HG03457 (cell line): ENCODE data around the gene ARHGAP8.

Experiments used
- ATAC-seq: cut with Tn5 transposase; IDR thresholded peaks from one replicate; pipeline ENCODE4 v1.9.1; 2021; ENCODE audit warnings: moderate number of reproducible peaks; ENCODE audit not compliant: unreplicated experiment

ARHGAP8 gene

GRCh38 chr22:44752285-44753188 lies at the start of gene ARHGAP8:
Gene ARHGAP8, plus strand, starts transcription at chr22:44752575. Its CDS starts 33,953 bp downstream, at chr22:44786528.
- no peak for ATAC-seq

DNA sequence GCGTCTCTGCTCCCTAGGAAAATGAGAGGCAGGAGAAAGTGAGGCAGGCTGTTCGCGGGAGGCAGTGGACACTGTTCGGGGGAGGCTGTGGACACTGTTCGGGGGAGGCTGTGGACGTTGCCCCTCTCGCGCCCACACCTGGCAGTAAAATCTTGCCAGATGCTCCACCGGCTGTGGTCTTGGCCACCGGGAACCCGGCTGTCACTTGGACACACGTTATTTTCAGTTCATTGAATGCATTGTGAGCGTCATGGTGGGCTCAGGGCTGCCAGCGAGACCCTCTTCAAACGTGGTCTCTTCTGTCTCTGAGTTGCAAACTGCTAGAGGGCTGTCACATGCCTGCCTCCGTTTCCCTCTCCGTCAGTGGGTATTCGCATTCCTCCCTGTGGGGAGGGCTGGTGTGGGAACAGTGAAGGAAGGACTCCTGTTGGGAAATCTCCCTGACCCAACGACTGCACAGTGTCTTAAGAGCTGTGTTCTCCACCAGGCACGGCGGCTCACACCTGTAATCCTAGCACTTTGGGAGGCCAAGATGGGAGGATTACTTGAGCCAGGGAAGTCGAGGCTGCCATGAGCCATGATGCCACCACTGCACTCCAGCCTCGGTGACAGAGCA lies 49.0 kb upstream of the ARHGAP8 start:
- no peak for ATAC-seq

GRCh38 chr22:44704159-44705021 lies 48.0 kb upstream of the ARHGAP8 start:
- ATAC-seq: no peak

- ATAC-seq: no peak
Measured at GRCh38 chr22:44705022-44705297, 47.4 kb upstream of the ARHGAP8 start.

GRCh38 chr22:44706488-44706887 lies 45.9 kb upstream of the ARHGAP8 start:
- ATAC-seq: no peak

DNA sequence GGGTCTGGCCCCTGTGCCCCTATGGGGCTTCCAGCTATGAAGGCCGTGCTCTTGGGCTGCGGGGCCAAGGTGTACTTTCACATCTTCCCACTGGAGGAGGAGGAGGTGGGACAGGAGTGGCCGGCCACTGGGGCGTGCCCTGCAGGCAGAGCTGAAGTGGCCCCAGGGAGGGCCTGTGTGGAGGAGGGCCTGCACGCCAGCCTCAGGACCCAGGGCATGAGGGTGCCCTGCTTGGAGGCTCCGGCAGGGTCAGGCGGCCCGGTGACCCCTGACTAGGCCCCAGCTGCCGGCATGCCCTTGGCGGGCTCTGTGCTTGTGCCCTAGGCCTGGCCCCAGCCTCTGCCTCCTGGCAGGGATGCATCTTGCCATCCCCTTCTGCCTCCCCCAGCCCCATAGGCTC lies 45.2 kb upstream of the ARHGAP8 start:
- ATAC-seq: no peak

- ATAC-seq: no peak
Measured at GRCh38 chr22:44707752-44708151, 44.6 kb upstream of the ARHGAP8 start.

- ATAC-seq: no peak
Measured at GRCh38 chr22:44709881-44710392, 42.4 kb upstream of the ARHGAP8 start.

- ATAC-seq: no peak
Measured at GRCh38 chr22:44710474-44711240, 41.7 kb upstream of the ARHGAP8 start.

- ATAC-seq: no peak
Measured at GRCh38 chr22:44711241-44711560, 41.2 kb upstream of the ARHGAP8 start.

DNA sequence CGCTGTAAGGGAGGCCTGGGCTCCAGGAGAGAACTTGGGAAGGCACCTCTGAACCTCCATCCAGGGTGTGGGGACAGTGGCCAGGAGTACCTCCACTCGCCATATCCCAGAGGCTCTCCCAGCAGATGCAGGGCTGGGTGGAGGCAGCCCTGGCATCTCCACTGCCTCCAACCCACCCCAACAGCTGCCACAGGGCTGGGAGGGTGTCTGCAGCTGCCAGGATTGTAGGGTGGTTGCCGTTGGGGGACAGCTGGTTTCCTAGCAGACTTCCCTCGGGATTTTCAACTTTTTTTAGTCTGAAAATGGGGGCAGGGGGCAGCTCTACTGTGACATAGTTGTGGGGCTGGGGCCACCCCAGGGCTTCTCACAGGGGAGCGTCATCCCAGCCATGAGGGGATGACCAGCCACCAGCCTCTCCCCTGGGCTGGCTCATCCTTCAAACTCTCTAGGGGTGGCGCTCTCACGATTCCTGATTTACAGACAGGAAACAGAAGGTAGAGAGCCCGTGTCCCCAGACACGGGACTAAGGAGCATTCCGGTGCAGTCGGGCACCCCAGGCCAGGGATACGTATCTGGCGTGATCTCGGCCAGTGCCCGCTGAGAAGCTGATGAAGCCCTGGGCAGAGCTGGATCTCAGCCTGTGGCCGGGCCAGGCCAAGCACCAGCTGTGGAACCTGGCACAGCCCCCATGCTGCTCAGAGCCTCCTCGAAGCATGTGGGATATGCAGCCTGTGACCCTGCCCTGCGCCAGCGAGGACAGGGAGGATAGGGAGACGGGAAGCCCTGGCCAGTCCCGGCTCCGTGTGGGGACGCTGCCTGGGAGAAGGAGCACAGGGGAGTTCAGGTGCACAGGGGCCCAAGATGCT lies 40.5 kb upstream of the ARHGAP8 start:
- no peak for ATAC-seq

GRCh38 chr22:44712962-44713361 lies 39.4 kb upstream of the ARHGAP8 start:
- no peak for ATAC-seq

- ATAC-seq: no peak
Measured at GRCh38 chr22:44714703-44715350, 37.5 kb upstream of the ARHGAP8 start.

DNA sequence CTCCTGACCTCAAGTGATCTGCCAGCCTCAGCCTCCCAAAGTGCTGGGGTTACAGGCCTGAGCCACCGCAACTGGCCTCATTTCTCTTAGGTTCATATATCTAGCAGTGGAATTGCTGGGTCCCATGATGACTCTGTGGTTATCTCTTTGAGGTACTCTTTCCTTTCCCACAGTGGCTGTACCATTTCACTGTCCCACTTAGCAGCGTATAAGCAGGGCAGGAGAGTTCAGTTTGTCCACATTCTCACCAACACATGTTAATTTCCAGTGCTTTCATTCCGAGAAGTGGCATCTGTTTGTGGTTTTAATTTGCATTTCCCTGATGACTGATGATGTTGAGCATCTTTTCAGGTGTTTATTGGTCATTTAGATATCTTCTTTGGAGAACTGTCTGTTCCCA lies 34.0 kb upstream of the ARHGAP8 start:
- no peak for ATAC-seq

- no peak for ATAC-seq
Measured at GRCh38 chr22:44719586-44720368, 32.6 kb upstream of the ARHGAP8 start.

DNA sequence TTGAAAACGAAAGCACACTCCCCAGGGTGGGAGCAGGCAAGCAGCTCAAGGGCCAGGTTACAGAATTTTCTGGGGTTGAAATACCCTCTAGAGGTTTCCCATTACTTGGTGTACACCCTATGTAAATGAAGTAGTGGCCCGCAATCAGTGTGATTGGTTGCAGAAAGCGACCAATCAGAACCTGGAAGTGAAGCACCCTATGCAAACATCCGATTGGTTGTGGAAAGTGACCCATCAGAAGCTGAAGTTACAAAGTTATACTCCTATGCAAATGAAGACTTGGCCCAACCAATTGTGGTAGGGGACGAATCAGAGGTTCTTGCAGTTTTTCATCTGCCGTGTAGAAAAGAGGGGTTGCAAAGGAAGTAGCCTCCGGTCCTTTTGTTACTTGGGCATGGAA lies 31.2 kb upstream of the ARHGAP8 start:
- ATAC-seq: no peak

DNA sequence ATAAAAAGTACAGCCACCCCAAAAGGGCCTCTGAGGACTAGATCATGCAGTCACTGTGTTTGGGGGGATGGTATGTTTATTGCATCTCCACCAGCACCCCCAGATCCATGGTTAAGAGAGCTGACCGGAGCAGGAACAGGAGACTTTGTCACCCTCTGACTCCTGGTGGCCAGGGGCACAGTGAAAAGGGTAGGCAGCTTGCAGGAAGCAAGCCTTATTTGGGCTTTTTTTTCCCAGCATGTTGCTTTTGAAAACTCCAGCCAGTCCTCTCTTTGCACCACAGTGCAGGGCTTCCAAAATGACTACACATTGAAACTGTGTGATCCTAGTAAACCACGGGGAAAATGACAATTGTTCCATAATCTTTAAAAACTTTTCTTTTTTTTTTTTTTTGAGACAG lies 29.8 kb upstream of the ARHGAP8 start:
- ATAC-seq: no peak

DNA sequence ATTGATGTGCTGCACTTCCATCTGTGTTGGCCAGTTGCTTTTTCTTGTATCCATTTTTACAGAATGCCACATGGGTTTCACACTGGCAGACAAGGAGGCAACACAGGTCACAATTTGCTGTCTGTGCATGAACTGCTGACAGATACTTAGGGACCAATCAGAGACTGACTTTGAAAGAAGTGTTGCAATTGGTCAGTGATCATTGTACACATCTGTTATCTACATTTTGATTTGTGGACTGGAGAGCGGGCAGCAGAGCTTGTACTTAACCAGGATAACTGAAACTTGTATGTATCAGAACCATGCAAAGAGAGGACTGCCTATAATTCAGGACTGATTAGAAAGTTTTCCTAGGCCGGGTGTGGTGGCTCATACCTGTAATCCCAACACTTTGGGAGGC lies 28.6 kb upstream of the ARHGAP8 start:
- no peak for ATAC-seq

GRCh38 chr22:44724416-44724815 lies 28.0 kb upstream of the ARHGAP8 start:
- no peak for ATAC-seq
